Stimulated activated CD4-positive, alpha-beta T cell treated with anti-CD3 and anti-CD28 coated beads, Interleukin-15, amount 100 ng/mL, for 24 hours (primary cell): ENCODE measurements around the gene MRO.
"Not testable (repeated sequence)": the region's sequence is repeated elsewhere in the genome, so short reads cannot be mapped to it uniquely, and the experiment has no call there.

Experiments used
- DNase-seq: peaks from one replicate; pipeline ENCODE4 v3.0.0-alpha.2; 2020

MRO gene

DNA sequence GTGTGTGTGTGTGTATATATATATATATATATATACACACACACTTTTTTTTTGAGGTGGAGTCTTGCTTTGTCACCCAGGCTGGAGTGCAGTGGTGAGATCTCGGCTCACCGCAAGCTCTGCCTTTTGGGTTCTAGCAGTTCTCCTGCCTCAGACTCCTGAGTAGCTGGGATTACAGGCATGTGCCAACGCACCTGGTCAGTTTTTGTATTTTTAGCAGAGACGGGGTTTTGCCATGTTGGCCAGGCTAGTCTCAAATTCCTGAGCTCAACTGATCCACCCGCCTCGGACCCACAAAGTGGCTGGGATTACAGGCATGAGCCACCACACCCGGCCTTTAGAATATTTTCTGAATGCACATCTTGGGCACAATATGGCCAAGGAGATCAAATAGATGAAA, 13.7 kb upstream of the MRO start:
- not testable (repeated sequence) for DNase-seq

DNA sequence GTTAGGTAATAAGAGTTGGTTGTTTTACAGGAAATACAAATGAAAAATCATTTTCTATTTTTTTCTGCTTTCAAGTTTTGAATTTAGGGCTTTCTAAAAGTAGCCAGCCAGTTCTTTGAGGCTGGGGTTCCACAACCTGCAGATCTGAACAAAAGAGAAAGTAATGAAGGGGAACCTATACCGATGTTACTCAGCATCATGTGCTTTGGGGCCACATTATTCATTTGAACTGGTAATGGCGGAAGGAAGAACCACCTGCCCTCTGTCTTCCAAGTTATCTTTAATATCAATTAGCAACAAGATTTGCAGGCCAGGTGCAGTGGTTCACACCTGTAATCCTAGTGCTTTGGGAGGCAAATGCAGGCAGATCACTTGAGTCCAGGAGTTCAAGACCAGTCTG, 12.9 kb upstream of the MRO start:
- DNase-seq = no peak

DNA sequence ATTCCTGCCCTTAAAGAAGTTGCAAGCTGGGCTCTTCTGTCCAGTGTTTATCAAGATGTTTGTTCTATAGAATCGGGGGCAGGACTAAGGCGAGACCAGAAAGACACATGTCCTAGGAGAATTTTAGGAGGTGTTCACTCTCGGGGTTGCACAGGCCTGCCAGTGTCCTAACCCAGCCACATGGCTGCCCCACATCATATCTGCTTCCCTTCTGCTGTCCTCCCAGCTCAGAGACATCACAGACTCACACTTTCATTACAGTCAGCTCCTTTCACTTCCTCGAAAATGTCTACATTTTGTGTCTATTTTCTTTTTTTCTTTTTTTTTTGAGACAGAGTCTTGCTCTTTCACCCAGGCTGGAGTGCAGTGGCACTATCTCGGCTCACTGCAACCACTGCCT, 10.7 kb upstream of the MRO start:
- no peak for DNase-seq

DNA sequence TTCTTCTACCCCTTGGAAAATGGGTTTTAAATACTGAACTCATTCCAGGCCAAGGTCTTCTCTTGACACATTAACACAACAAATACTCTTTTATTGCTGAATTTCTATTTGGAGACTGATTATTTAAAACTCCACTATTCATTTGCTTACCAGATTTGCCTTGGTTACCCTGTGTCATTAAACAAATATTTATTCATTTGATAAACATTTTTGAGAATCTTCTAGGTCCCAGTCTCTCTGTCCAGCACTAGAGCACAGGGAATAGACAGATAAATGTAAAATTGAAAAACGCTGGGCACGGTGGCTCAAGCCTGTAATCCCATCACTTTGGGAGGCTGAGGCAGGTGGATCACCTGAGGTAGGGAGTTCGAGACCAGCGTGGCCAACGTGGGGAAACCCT, 9.8 kb upstream of the MRO start:
- DNase-seq = no peak

DNA sequence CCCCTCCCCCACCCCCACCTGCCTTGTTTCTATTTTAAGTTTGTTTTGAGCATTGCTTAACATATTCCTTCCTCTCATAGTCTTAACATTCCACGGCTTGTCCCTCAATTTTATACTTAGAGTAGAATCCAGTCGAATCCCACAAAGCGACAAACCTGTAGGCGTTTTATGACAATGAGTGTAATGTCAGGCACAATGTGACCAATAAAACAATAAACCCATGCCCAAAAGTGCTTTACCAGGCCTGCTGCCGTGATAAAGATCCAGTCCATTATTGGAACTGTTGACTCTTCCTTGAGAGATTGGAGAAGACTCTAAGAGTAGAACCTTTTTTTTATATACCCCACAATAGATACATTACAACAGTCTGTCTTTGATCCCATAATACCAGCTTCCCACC, 6.2 kb upstream of the MRO start:
- DNase-seq = no peak

DNA sequence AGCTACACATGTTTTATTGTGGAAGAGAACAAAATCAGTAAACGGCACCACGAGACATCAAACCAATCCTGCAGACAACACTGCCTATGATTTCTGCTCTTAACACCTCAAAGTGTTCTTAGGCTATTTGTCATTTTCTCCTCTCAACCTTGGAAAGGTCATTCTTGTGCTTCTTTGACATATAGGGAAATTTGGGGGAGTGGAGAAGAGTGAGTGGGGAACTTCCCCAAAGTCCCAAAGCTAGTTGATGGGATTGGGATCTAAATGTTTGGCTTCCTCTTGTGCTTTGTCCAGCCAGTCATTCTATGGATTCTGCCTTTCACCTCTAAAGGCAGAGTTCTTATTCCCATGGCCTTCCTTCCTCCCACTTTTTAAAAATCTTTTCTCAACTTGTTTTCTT, 5.8 kb upstream of the MRO start:
- no peak for DNase-seq

DNA sequence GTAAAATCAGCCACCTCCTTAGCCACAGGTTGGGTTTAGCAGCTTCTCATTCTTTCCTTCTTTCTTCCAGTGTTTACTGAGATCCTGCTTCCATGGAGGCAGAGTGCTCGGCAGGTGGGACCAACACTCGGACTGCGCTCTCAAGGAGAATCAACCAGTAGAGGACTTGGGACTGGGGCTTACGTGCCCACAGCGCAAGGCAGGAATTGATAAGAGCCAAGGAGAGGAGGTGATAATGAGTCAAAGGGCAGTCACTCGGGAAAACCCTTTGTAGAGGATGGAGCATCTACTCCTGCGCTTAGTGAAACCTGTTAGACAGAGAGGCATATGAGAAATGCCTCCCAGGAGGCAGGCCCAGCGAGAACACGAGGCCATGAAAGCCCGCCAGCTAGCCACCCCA, 2.9 kb upstream of the MRO start:
- DNase-seq = no peak

DNA sequence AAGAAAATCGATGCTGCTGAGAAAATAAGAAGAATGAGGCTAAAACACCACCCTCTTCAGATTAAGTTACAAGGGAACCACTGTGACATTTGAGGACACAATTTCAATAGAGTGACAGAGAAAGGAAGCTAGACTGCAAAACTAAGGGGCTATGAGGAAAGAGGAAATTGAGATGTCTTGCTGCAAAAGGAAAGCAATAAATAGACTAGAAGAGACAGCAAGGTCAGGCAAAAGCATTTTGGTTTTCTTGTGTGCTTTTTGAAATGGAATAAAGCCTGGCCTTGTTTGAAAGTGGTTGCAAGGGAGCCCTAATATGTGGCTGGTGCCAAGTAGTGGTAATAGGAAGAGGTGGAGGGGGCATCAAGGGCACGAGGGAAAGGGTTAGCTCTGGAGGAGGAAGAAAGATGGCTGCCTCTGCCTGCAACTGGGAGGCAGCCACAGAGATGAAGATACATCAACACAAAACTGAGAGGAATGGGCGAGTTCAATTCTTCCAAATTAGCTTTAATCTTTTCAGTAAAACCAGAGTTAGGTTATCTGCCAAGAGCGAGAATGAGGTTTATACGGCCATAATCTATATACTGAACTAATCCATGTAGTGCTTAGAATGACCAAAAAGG, 1.2 kb upstream of the MRO start:
- no peak for DNase-seq

DNA sequence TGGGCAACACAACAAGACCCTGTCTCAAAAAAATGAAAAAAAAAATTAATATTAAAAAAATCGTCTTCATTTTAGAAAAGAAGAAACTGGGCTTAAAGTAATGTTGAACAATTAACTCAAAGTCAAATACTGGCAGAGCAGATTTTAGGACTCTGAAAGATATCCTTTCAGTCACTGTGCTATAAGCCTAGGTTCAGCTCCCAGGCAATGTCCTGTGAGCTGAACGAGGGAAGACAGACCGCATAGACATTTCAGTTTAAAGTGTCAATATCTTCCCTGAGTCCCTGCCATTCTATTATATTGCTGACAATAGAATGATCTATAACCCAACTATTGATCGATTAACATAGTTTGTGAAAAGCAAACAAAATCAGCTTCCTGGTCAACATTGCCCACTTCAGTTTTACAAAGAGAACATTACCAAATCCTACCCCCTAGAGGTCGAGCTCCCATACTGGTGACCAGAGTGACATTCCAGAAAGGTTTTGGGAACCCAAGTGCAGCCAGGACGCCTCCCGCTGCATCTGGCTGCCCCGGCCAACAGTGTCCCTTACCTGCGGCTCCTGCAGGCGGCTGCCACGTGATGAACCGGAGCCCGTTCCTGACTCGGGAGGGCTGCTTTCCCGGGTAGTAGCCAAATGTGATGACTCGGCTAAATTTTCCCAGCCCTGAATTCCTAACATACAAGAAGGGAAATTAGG, 639 bp downstream of the MRO start:
- DNase-seq = no peak

DNA sequence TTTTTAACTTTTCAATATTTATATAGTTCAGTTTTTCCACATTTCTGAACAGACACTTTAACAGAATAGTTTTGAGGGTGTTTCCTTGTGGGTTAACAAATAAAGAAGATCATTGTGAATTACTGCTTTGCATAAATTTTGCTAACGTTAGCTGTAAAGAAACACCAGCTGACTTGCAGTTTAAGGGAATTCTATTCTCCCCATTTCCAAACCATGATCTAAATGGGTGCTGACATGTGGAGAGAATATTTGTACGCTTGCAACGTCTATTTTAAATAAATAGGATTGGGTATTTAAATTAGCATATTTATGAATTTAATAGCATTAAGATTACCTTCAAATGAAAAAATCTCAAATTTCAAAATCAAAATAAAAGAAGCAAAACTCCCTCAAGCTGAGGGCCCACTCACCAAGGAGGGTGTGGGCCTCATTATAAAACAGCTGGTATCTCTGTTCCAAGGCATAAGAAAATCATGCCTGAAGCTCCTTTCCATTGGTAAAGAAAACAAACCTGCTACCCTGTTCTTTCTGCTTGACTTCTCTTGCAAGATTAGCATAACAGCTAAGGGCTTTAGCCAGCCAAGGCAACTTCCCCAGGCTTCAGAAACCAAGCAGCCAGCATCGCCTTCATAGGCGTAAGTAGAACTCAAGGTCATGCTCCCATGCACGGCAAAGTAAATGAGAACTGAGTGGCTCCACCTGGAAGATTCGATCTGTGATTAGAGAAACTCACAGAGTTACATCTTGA, 3.2 kb downstream of the MRO start:
- DNase-seq = no peak

DNA sequence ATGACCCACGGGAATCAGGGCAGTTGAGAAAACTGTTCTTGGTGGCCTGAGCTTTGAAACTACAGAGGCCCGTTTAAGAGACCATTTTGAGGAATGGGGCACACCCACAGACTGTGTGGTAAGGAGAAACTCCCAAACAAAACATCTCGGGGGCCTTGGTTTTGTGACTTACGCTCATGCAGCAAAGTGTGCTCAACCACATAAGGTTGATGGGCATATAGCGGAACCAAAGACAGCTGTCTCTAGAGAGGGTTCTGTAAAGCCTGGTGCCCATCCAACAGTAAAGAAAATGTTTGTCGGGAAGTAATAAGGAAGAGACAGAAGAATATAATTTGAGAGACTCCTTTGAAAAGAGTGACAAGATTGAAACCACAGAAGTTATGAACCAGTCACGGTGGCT, 5.4 kb downstream of the MRO start:
- no peak for DNase-seq

DNA sequence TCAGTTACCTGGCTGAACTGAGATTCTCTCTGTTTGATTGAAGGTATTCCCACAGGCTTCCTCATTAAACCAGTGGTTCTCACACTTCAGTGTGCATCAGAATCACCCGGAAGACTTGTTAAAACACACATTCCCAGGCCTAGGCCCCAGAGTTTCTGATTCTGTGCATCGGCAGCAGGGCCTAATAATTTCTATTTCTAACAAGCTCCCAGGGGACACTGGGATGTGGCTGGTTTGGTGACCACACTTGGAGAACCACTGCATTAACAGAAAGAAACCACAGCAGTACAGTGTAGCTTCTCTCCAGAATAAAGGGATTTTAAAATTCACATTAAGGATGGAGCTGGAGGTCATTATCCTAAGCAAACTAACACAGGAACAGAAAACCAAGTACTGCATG, 6.5 kb downstream of the MRO start:
- DNase-seq = no peak

DNA sequence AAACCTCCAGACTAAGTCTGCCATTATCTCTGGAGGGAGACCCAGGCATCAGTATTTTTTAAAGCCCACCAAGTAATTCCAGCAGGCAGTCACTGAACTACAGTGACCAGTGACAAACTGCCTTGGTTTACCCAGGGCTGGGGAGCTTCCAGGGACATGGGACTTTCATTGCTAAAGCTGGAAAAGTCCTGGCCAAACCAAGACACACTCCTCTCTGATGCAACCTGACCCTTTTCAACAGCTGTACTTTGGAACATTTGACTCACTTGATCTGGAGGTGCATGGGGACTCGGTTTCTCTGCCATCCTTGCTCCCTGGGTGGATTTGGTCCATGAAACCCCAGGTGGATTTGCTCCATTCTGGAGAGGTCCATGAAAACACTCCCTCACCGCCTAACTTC, 7.0 kb downstream of the MRO start:
- DNase-seq = no peak

DNA sequence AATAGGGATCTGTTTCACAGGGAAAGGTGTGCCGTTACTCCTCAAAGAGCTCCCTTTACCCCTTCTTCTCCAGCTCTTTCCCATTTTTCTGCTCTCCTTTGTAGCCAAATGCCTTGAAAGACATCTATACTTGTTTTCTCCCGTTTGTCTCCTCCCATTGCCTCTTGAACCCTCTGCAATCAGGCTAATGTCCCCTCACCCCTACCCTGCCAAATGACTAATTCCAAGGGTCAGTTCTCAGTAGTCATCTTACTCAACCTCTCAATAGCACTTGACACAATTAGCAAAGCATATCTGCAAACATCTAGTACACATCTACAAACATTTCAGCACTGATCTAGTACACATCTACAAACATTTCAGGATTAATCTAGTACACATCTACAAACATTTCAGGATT, 12.6 kb downstream of the MRO start:
- DNase-seq = no peak

DNA sequence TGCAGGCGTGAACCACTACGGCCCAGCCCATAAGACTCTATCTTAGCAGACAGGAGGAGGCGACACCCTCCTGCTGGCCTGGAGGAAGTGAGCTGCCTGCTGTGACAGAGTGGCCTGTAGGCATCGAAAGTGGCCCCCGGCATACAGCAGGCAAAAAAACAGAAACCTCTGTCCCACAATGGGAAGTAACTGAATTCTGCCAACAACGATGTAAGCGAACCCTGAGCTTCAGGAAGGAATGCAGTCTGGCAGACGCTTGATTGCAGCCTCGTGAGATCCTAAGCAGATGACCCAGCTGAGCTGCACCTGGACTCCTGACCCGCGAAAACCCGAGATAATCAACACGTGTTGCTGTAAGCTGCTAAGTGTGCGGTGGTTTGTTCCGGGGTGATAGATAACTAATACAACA, 13.6 kb downstream of the MRO start:
- DNase-seq = no peak

DNA sequence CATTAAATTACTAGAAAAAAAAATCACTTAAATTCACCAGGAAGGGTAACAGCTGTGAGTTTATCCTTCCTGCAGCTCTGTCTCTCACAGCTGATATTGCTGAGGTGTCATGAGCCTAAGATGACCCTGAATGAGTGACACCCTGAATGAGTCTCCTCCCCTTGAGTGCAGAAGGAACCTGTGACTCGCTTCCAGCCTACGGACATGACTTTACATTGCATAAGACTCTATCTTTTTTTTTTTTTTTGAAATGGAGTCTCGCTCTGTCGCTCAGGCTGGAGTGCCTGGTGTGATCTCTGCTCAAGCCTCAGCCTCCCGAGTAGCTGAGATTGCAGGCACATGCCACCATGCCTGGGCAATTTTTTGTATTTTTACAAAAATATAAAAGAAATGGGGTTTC, 14.1 kb downstream of the MRO start:
- DNase-seq = peak; percentile 15

DNA sequence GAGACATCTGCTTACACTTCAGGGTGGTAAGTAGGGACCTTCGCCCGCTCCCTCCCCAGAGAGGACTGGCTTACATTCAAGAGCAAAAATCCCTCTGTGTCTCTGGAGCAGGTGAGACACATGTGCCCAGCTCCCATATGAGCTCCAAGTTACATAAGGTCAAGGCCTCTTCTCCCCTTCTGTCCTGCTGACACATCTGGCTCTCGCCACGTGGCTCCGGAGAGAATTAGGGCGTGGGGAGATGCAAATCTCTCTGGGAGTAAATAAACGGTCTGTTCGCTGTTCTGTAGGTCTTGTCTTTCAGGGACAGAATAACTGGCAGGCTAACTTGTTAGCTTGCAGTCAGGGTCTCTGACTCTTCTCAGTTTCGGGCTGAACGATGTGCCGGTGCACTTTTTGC, 16.2 kb downstream of the MRO start:
- DNase-seq = no peak

DNA sequence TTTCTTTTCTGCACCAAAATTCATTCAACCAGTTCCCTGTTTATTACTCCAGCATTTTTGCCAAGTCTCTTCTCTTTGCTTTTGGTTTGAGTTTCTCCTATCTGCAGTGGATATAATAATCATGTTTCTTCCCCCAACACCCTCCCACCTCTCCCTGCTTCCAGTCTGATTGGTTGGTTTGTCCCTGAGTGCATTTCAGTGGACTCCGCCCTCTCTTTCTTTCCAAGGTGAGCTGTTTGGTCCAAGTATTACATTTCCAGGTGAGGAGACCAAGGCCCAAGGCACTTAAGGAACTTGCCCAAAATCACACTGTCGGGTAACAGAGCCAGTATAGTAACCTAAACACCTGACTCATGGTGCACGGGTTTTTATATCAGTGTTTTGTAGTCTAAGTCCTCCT, 17.7 kb downstream of the MRO start:
- no peak for DNase-seq

DNA sequence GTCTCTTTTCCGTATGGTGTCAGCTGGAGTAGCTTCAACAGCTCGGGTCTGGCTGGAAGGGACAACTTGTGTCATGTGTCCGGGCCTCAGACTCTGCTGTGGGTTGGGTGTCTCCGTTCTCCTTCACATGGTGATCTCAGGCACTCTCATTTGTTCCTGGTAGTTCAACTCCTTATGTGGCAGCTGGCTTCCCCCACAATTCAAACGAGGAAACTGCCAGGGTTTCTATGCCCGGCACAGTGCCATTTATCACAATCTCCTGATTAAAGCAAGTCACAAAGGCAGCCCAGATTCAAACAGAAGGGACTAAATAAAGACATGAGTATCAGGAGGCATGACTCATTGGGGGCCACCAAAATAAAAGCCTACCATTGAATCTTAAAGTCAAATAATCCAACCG, 22.7 kb downstream of the MRO start:
- DNase-seq = no peak

DNA sequence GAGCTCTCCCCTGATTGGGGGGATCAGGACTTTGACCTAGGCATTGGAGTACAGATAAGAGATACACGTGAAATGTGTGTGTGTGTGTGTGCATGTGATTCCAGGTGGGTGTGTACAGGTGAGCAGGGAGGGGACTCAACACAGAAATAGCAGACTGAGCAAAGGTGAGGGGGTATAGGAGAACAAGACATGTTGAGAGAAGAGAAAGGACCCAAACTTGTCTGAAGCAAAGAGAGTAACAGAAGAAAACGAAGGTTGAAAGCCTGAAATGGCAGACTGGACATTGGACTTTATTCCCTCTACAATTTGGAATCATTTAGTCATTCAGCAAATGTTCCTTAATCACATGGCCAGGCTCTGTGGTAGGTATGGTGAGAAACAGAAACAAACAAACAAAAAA, 23.3 kb downstream of the MRO start:
- no peak for DNase-seq

DNA sequence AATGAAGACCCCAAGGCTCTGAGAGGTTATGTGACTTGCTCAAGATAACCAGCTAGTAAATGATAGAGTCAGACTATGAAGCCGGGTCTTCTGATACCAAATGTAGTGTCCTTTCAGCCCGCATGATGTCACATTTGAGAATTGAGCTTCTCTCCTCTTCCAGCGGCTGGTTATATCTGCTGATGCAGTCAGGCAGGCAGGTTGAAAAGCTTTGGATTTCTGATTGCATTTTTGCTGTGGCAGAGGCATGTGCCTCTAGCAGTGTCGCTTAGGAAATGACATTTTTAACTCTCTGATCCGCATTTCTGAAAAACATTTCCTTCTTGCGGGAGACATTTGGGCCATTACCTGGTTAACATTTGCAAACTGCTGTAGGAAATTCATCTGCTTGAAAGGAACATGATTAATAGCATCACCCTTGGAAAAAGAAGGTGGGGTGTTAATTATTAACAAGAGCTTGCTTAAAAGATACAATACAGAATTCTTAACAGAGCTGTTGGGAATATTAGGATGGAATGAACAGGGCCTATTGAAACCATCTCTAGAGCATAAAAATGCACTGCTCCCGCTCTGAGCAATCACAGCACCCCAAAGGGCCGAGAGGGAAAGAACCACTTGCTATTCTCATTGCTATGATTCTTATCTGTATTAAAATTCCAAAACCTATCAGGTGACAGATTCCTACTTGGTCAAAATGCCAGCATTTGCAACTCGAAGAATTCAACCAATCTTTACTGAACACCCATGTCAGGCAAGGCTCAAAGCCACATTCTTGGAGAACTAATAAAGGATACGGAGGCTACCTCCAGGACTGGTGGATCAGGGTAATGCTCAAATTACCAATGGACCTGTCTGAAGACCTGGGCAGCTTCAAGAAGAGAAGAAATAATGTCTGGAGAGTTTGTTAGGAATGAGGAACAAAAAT, 25.9 kb downstream of the MRO start:
- DNase-seq = no peak

DNA sequence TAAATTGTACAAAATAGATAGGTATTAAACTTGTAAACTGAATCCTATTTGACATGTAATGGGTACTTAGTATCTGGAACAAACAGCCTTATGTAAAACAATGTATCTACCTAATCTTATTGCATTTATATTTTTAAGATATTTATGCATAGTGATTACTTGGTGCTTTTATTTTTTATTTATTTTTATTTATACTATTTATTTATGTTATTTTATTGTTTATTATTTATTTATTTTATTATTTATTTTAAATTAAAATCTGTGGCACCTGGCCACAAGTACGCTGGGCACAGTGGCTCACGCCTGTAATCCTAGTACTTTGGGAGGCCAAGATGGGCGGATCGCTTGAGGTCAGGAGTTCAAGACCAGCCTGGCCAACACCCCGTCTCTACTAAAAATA, 26.9 kb downstream of the MRO start:
- DNase-seq = no peak
